ENCODE results near the gene CRY2.
"Not testable (repeated sequence)": the region's sequence is repeated elsewhere in the genome, so short reads cannot be mapped to it uniquely, and the experiment has no call there.

The CRY2 gene

DNA sequence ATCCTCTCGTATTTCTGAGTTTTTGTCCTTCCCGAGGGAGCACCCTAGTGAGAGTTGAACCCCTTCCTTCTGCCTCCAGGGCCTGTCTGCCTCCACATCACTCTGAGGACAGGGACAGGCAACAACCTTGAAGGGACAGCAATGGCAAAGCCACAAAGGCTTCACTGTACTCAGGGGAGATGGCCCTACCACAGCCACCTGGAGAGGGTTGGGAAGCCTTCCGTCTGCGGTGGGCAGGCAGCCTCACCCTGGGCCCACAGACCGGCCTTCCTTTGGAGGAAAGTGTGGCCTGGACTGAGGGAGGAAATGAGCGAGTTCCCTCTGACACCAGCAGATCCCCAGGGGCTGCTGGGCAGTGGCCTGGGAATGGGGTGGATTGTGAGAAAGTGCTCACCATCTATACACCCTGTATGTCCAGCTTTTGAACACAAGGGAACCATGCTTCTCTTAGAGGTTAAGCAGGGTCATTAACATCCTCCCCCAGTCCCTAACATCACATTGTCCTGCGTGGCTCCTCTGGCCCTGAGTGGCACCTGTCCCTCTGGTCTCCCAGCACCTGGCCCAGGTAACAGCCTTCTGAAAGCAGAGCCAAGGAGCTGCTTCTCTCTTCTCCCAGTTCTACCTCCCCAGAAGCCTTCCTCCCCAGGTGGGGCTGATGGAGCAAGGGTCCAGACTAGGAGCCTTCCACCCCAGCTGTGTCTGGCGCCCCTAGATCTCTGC lies 35.5 kb upstream of the CRY2 start:
- DNase-seq (ENCODE audit: low spot score): no peak

DNA sequence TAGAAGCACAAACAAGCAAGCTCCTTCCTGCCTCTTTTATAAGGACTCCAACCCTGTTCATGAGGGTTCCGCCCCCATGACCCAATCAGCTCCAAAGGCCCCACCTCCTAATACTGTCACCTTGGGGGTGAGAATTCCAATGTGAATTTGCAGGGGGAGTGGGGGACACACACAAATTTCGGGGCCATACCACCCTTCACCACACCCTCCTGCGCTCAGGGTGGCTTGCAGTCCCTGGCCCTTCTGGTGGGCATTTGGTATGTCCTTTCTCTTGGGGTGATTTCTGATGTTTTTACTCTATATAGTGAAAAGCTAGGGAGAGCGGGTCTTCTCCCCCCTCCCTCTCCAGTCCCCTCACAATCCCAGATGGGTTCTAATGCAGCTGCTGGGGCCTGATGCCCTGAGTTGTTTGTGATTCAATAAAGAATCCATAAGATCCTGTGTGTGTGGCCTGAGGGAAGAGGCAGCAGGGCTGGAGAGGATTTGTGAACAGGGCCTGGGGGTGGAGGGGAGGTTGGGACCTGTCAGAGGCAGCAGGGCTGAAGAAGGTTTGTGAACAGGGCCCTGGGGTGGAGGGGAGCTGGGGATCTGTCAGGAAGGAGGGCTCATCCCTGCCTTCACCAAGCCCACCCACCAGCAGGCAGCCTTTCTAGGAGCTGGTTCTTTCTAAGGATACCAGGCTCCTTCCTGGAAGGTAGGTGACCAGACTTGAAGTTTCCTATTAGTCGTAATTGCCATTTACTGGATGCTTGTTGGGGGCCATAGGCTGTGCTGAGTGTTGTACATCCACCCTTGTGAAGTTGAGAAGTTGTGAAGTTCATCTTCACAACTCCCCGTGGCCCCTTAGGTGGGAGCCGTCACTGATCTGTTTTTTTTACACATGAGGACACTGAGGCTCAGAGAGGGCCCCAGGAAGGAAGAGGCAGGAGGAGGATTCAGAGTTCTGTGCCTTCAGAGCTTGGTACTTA lies 34.4 kb upstream of the CRY2 start:
- DNase-seq (ENCODE audit: low spot score): no peak

DNA sequence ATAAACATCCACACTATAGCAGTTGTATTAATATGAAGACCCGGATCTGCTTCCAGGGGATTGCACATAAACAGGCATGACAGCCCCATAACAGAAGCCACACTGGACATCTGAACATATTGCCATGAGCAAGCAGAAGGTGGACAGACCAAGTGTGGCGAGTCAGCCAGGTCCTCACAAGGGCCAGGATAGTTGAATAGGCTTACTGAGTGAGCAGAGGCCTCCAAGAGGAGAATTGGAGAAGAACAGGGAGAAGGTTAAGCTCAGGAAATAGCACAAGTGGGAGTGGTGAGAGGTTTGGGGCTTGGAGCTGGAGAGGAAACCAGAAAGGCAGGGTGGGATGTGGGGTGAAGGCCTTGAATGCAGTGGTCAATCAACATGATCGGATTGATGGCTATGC lies 31.5 kb upstream of the CRY2 start:
- peak; percentile 33 for DNase-seq (ENCODE audit: low spot score)

DNA sequence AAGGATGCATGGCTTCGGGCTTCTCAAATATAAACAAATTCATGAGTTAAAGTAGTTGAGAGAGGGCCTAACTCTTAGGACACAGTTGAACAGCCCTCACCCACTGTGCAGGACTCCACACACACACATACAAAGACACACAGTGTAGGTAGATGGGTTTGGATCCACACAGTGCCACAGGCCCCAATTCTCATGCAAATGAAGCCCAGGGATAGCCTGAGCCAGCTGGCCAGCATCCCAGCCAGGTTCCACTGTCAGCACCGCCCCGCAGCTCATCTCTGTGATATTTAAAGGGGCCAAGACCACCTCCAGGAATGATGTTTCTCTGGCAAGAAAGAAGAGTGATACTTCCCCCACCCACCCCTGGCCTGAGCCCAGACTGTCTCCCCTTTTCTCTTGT lies 30.7 kb upstream of the CRY2 start:
- DNase-seq (ENCODE audit: low spot score): no peak

DNA sequence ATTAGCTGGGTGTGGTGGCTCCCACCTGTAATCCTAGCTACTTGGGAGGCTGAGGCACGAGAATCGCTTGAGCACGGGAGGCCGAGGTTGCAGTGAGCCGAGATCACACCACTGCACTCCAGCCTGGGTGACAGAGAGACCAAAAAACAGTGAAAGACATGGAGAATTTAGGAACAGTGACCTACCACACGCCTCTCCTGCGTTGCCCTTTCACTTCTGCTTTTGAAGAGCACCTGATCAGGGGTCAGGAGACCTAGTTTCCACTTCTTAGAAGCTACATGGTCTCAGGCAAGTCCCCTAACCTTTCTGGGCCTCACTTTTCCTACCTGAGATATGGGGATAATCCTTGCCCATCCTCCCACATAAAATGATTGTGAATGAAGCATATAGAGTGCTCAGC lies 30.1 kb upstream of the CRY2 start:
- DNase-seq (ENCODE audit: low spot score): no peak

DNA sequence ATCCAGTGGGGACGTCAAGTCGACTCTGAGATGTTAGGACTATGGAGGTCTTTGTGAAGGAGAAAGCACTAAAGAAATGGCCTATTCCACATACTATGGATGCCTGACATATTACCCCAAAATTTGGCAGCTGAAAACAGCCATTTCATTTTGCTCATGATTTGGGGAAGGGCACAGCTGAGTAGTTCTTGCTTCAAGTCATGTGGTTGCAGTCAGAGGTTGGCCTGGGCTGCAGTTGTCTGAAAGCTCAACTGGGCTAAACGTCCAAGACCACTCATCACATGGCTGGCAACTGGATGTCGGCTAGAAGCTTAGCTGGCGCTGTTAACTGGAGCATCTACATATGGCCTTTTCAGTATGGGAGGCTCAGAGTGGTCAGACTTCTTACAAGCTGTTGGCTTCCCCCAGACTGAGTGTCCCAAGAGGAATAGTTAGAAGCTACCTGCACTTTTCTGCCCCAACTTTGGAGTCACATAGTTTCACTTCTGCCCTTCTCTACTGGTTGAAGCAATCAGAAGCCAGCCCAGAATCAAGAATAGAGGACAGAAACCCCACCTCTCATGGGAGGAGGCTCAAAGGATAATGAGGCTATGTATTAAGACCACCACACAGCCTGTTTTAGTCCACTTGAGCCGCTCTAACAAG lies 28.2 kb upstream of the CRY2 start:
- no peak for DNase-seq (ENCODE audit: low spot score)

DNA sequence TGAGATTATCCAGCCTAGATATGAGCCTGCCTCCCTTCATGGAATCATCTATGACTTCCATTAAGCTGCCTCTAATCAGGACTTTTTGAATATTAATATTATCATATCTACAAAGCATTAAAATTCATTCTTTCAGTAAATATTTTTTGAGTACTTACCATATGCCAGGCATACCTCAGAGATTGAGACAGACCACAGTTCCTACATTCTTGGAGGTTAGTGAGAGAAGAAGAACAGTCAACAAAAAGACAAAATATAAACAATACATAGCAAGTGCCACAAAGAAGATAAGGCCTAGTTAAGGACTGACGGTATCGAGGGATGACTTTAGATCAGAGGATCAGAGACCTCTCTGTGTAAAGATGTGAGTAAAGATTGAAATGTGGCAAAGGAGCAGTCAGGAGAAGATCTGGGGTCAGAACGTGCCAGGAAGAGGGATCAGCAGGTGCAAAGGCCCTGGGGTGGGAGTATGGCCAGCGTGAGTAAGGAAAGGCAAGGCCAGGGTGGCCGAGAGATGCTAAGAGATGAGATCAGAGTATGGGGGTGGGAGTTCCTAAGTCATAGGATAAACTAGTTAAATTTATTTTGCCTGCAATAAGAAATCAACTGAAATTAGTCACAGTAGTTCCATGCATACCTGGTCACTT lies 26.9 kb upstream of the CRY2 start:
- no peak for DNase-seq (ENCODE audit: low spot score)

DNA sequence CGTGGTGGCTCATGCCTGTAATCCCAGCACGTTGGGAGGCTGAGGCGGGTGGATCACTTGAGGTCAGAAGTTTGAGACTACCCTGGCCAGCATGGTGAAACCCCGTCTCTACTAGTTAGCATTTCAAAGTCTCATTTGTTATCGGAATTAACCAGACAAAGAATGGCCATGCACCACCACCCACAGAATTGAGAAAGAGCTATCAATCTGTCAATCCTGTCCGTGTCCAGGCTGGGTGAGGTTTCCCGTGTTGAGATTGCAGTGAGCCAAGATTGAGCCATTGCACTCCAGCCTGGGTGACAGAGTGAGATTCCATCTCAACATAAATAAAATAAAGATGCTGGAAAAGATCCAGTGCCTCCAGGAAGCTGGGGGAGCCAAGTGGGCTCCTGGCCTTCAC lies 20.8 kb upstream of the CRY2 start:
- not testable (repeated sequence) for DNase-seq (ENCODE audit: low spot score)

DNA sequence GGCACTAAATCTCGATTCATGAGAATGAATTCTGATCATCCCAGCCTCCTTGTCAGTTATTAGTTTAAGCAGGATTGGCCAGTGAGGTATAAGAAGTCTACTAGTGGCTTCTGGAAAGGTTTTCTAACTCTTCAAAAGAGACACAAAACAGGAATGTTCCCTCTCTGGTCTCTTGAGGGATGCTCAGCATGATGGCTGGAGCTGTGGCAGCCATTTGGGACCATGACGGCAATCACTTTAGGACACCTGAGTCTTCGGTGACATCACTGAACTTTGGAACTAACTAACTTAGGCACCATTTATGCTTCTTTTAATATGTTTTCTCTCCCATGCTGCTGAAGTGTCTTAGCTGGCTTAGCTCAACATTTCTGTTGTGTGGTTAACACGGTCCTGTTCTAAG lies 20.2 kb upstream of the CRY2 start:
- DNase-seq (ENCODE audit: low spot score): no peak

DNA sequence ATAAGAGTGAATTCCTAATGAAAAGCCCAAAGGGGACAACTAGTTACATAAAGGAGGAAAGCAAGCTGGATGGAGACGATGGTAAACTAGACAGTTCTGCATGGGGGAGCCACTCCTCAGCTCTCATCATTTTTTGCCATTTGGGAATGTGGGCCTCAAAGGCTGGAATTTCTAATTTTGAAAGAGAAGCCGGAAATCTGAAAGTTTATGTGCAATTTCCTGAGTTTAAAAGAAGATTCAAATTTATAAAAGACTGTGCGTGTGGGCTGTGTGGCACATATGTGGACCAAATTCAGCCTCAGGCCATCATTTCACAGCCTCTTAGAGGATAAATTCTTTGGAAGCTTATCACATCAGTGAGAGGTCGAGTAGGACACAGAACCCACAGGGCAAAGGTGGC lies 18.3 kb upstream of the CRY2 start:
- DNase-seq (ENCODE audit: low spot score): no peak

DNA sequence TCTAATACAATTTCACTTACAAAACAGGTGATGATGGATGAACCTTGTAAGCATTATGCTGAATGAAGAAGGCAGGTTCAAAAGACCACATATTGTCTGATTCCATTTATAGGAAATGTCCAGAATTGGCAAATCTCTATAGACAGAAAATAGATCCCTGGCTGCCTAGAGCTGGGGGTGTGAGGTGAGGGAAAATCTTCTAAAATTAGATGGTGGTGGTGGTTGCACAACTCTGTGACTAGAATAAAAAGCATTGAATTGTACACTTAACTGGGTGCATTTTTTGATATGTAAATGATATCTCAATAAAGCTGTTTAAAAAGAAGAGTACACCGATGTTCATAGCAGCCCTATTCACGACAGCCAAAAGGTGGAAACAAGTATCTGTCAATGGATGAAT lies 16.7 kb upstream of the CRY2 start:
- no peak for DNase-seq (ENCODE audit: low spot score)

DNA sequence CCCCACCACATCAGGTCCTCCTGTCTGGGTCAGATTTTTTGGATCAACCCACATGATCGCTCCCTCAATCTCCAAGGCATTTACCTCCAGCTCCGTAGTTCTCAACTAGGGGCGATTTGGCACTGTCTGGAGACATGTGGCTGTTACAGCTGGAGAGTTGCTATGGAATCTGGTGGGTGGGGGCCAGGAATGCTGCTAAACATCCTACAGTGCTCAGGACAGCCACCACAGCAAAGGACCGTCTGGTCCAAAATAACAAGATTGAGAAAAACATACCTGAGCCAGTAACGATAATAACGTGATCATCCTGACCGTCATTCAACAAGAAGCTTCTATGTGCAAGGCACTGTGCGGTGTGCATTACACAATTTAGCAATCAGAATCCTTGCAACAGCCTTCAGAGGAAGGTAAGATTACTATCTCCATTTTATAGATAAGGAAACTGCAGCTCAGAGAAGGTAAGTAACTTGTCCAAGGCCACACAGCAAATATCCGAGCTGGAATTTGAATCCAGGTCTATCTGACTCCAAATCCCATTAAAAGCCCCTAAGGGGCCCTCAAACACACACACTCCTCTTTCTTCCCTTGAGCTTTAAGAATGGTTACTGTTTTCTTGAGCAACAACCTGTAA lies 14.3 kb upstream of the CRY2 start:
- DNase-seq (ENCODE audit: low spot score): no peak

DNA sequence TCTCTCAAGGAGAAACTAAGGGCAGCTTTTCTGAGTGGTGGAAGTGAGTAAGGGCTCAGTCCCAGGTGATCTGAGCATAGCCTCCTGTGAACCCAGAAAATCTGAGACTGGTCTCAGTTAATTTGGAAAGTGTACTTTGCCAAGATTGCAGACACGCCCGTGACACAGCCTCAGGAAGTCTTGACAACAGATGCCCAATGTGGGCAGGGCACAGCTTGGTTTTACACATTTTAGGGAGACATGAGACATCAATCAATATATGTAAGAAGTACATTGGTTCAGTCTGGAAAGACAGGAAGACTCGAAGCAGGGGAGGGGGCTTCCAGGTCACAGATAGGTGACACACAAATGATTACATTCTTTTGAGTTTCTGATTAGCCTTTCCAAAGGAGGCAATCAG lies 13.5 kb upstream of the CRY2 start:
- DNase-seq (ENCODE audit: low spot score): no peak

DNA sequence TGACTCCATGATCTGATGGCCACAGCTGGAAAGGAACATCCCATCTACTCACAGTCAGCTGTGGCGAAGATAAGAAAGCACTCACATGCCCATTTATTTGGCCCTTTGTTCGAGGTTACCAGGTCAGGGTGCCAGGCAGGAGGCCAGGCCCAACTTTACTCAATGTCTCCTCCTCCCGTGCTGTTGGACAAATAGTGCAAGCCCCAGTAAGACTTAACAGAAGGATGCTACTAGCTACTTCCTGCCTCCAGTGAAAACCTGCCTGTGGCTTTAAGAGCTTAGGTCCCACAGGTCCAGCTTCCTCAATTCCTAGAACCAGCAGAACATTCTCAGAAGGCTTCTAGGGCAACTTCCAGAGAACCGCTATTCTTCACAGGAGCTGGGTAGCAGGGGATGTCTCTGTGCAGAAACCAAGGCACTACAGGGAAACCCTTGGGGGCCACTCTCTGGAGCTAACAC lies 12.9 kb upstream of the CRY2 start:
- DNase-seq (ENCODE audit: low spot score): no peak

DNA sequence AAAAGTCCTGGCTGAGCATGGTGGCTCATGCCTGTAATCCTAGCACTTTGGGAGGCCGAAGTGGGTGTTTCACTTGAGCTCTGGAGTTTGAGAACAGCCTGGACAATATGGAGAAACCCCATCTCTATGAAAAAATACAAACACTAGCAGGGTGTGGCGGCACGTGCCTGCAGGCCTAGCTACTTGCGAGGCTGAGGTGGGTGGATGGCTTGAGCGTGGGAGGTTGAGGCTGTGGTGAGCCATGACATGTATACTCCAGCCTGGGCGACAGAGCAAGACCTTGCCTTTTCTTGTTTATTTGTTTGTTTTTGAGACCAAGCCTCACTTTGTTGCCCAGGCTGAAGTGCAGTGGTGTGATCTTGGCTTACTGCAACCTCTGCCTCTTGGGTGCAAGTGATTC lies 8.1 kb upstream of the CRY2 start:
- DNase-seq (ENCODE audit: low spot score): no peak

DNA sequence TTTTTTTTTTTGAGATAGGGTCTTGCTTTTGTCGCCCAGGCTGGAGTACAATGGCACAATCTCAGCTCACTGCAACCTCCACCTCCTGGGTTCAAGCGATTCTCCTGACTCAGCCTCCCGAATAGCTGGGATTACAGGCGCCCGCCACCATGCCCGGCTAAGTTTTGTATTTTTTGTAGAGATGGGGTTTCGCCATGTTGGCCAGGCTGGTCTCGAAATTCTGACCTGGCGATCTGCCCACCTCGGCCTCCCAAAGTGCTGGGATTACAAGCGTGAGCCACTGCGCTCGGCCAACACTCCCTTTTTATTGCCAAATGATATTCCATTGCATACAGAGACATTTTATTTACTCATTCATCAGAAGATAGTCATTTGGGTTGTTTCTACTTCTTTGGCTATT lies 7.0 kb upstream of the CRY2 start:
- DNase-seq (ENCODE audit: low spot score): not testable (repeated sequence)

DNA sequence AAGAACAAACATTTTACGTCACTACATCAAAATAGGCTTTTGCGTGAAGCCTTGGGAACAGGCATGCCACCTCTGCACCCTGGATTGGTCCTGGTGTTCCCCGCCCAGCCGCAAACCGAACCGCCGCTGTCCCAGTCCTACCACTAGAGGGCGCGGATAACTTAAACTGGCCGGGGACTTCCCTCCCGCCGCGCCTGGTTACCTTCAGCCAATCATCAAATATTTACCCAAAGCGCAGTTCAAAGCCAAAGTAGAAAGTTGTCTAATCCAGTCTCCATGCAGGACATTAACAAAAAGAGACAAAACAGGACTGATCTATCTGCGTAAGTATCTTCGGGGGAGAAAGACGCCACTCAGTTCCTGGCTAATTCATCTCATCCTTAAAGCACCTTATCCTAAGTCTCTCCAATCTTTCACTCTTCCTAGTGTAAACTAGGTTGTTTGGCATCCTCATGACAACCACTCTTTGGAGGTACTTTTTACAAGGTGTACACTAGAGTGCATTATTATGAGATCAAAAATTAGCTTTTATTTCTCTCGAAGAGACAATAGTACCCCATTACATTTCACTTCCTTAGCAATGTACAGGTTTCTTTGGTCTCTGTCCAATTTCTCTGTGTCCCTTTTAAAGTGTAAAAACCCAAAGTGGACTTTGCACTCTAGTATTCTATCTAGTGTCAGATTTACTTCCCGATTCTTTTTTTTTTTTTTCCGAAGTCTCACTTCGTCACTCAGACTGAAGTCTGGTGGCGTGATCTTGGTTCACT lies 3.9 kb upstream of the CRY2 start:
- peak; percentile 89 for DNase-seq (ENCODE audit: low spot score)

DNA sequence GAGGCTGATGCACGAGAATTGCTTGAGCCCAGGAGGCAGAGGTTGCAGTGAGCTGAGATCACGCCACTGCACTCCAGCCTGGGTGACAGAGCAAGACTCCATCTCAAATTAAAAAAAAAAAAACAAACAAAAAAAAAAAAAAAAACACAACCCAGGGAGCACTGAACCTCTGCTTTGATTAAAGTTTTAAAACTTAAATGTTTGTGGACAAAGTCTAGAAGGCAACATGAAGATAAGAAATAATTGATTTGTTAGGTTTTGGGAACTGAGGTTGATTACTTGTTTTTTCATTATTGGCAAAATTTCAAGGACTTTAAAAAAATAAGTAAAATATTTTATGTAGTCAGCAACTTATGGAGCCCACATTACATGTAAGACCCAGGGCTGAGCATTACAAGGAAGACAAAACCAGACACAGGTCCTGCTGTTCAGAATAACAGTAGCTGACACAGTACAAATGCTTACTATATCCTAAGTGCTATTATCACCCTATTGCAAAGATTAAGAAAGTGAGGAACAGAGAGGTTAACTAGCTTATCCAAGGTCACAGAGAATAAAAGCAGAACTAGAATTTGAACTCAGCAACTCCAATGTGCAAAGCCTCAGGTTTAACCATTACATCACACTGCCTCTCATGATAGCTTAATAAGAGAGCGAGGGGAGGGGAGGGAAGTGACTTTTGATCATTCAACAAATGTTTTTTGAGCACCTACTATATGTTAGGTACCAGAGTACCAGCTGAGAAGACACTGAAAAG lies 2.3 kb upstream of the CRY2 start:
- DNase-seq (ENCODE audit: low spot score): no peak

DNA sequence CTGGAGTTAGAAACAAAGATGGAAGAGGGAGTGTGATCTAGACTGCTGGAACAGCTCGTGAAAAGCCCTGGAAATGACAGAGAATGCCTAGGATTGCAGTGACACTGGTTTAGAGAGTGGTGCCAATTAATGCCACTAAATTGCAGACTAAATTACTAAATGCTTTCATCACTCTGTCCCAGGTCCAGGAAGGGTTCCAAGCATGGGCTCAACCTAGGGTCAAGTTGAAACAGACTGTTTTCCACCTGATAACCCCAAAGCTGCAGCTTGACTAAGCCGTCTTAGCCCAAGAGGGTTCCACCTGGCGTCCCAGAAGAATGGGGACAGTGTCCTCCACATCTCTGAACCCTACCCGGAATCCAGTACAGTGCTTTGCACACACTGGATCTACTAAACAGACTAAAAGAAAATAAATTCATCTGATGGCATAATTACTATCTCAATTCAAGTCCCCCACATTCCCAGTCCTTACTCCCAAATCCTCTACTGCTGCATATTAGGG lies 1.1 kb upstream of the CRY2 start:
- DNase-seq (ENCODE audit: low spot score): no peak

DNA sequence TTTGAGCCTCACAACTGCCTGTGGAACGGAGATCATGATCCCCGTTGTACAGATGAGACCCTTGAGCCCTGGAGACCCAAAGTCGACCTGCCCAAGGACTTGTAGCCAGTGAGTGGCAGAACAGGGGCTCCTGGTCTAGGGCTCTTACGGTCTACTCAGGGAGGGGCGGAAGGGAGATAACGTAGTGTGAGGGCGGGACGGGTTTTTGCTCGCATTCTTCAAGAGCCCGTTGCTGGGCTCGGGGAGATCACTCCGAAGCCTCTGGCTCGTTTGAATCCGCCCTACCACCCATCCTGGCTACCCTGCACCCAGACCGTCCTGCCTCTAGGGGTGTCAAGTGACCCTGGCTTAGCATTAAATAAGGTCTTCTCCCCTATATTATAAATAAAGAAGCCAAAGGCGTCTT lies 639 bp downstream of the CRY2 start:
- peak; percentile 34 for DNase-seq (ENCODE audit: low spot score)
